Ovary (tissue), 3 donors: ENCODE results near the gene FBXL16.

Experiments
- CTCF ChIP-seq, 3 donors: fragments of 450-650 bp in 2 of 3; fragments of 200-600 bp in 1 of 3; IDR thresholded peaks; one replicate each; pipeline versions ENCODE4 v1.5.1 to v1.8.0; 2016 to 2022; ENCODE audit warnings: antibody characterized with exemption in 3 of 3, mild to moderate bottlenecking in 1 of 3
- POLR2A ChIP-seq: fragments of 450-650 bp; IDR thresholded peaks from one replicate; pipeline ENCODE4 v1.6.1; 2017; ENCODE audit warnings: antibody characterized with exemption, mild to moderate bottlenecking, moderate library complexity
- donor health status: DM: no; HTN: no; CAD: no.

GRCh38 chr16:644556-644955, 61.0 kb downstream of the FBXL16 start:
- TF ChIP-seq CTCF (IDR thresholded peaks at IDR 0.05) (no peak), POLR2A (no peak)
